ENCODE results near the gene BABAM2. TPM values are rescaled to one million over a fixed set of nuclear protein-coding genes. Genes with fewer than 3 reads are reported as not detected.

BABAM2 gene
- total and polyA plus RNA-seq, 2 of the 4 experiments (the other 2 are of a cell fraction): 20.9 to 23.1 TPM

GRCh38 chr2:28199995-28200679 lies 309.6 kb downstream of the BABAM2 start:
- in situ Hi-C loops (cut with MboI; ENCODE audit: low sequenced_read_pairs) (no loop called here), dilution Hi-C loops (cut with HindIII; ENCODE audit: low sequenced_read_pairs, unreplicated experiment) (no loop called here), intact Hi-C loops (cut with micrococcal nuclease) (no loop called here)
- Histone ChIP-seq H3K27me3 (ENCODE audit: control insufficient read depth, insufficient read depth, low read length) (no peaks in the 10 kb centered on the region), H4K91ac (ENCODE audit: insufficient read depth, low read depth, low read length) (no peak overlapping the region), H2BK15ac (ENCODE audit: low read depth, low read length) (no peak overlapping the region), H3K14ac (replicated peaks; ENCODE audit: low read depth, low read length) (no peak overlapping the region), H2BK5ac (ENCODE audit: low read depth, low read length, poor library complexity, severe bottlenecking) (no peak overlapping the region), H3K4me1 (ENCODE audit: control insufficient read depth, insufficient read depth, low read length) (no peaks in the 10 kb centered on the region), H2BK120ac (ENCODE audit: low read depth, low read length) (no peak overlapping the region), H3K23ac (ENCODE audit: low read depth, low read length) (no peak overlapping the region), H3K9ac (ENCODE audit: low read depth, low read length) (no peak overlapping the region), H3K4me2 (ENCODE audit: low read depth, low read length) (no peak overlapping the region), H3K27ac (ENCODE audit: insufficient read depth, low read length) (no peak overlapping the region), H4K8ac (ENCODE audit: low read depth in 2 of 2, low read length in 2 of 2) (no peak overlapping the region), H2AK5ac (ENCODE audit: low read depth, low read length) (no peak overlapping the region), H3K79me1 (ENCODE audit: low read depth in 1 of 2, low read length in 2 of 2) (no peaks in the 10 kb centered on the region), H3K56ac (ENCODE audit: extremely low read depth, insufficient read depth, low read length) (no peak overlapping the region), H2BK20ac (ENCODE audit: low read depth, low read length) (no peak overlapping the region), H3K18ac (ENCODE audit: low read depth, low read length) (no peak overlapping the region), H3K9me1 (ENCODE audit: insufficient read depth, low read length) (no peaks in the 10 kb centered on the region; the same call in 1 of the 2 replicates), H3K4ac (ENCODE audit: low read depth, low read length) (no peak overlapping the region), H4K5ac (ENCODE audit: low read depth, low read length) (no peak overlapping the region), H3K9me3 (ENCODE audit: control insufficient read depth, insufficient read depth, low read length) (no peaks in the 10 kb centered on the region), H4K20me1 (ENCODE audit: insufficient read depth, low read length) (no peaks in the 10 kb centered on the region), H2AK9ac (replicated peaks; ENCODE audit: low read depth, low read length, poor library complexity) (no peak overlapping the region), H2AFZ (replicated peaks; ENCODE audit: low read length, poor library complexity) (no peak overlapping the region), H3K36me3 (ENCODE audit: control insufficient read depth, insufficient read depth, low read length) (no peaks in the 10 kb centered on the region), H3K4me3 (ENCODE audit: insufficient read depth, low read depth, low read length) (no peak overlapping the region)
- no CpG with 5 or more reads among the region's 2 CpGs for WGBS, 2 experiments (ENCODE audit: extremely low coverage in 2 of 2, insufficient read length in 1 of 2)
- no TSS peak for BruUV-seq (replicated peaks)
- POLR2A ChIA-PET (ENCODE audit: unreplicated experiment): no interaction called here
- no peak for TF ChIP-seq POLR2A (IDR thresholded peaks at IDR 0.05; ENCODE audit: low read depth, low read length)
- TF ChIP-seq RAD21 (IDR thresholded peaks at IDR 0.05; ENCODE audit: low read length): no peak
- DNase-seq (peak; percentile 5), ATAC-seq (ENCODE audit: low read depth) (no peak)
- CTCF ChIA-PET: no interaction called here
